Neuron (in vitro differentiated cells): ENCODE data around the gene DAZAP1.
"Not testable (repeated sequence)": the region's sequence is repeated elsewhere in the genome, so short reads cannot be mapped to it uniquely, and the experiment has no call there.

Experiments
- H2AFZ ChIP-seq: one replicate; pipeline ENCODE4 v1.6.1; 2013; ENCODE audit warnings: low read depth, mild to moderate bottlenecking, inconsistent platforms, low read length, moderate library complexity
- H3K27me3 ChIP-seq: one replicate; pipeline ENCODE4 v1.6.1; 2013; ENCODE audit warnings: low read length; ENCODE audit not compliant: insufficient read depth
- H3K36me3 ChIP-seq: one replicate; pipeline ENCODE4 v1.6.1; 2013; ENCODE audit warnings: low read length; ENCODE audit not compliant: insufficient read depth
- H3K4me1 ChIP-seq: one replicate; pipeline ENCODE4 v1.6.1; 2013; ENCODE audit warnings: low read length; ENCODE audit not compliant: insufficient read depth
- H3K4me3 ChIP-seq: 2 replicates; pipeline ENCODE4 v1.5.1; 2013; ENCODE audit warnings: mild to moderate bottlenecking, low read length, moderate library complexity
- H3K9me3 ChIP-seq: one replicate; pipeline ENCODE4 v1.6.1; 2013; ENCODE audit warnings: low read length

DAZAP1 gene

GRCh38 chr19:1469255-1470054 is 62.1 kb downstream of the DAZAP1 start:
- H3K4me1 ChIP-seq, result peaks cover 6% of the 10 kb centered on the region
- H3K36me3 ChIP-seq, result peaks cover 54% of the 10 kb centered on the region
- H3K27me3 ChIP-seq, result no peaks in the 10 kb centered on the region
- no peak overlapping the region for H2AFZ ChIP-seq
- H3K4me3 ChIP-seq, result no peak overlapping the region
- H3K9me3 ChIP-seq, result no peaks in the 10 kb centered on the region

GRCh38 chr19:1470055-1470304 is 62.6 kb downstream of the DAZAP1 start:
- H2AFZ ChIP-seq, result no peak overlapping the region
- H3K36me3 ChIP-seq, result peaks cover 55% of the 10 kb centered on the region
- no peak overlapping the region for H3K4me3 ChIP-seq
- peaks cover 6% of the 10 kb centered on the region for H3K4me1 ChIP-seq
- no peaks in the 10 kb centered on the region for H3K27me3 ChIP-seq
- no peaks in the 10 kb centered on the region for H3K9me3 ChIP-seq

GRCh38 chr19:1470305-1471009 is 63.1 kb downstream of the DAZAP1 start:
- Histone ChIP-seq H3K27me3 (no peaks in the 10 kb centered on the region), H3K4me3 (no peak overlapping the region), H3K4me1 (peaks cover 6% of the 10 kb centered on the region), H3K9me3 (no peaks in the 10 kb centered on the region), H2AFZ (no peak overlapping the region), H3K36me3 (peaks cover 50% of the 10 kb centered on the region)

- H3K4me3 ChIP-seq, result no peak overlapping the region
- peaks cover 6% of the 10 kb centered on the region for H3K4me1 ChIP-seq
- no peaks in the 10 kb centered on the region for H3K27me3 ChIP-seq
- no peaks in the 10 kb centered on the region for H3K9me3 ChIP-seq
- H2AFZ ChIP-seq, result no peak overlapping the region
- peaks cover 47% of the 10 kb centered on the region for H3K36me3 ChIP-seq
Measured at GRCh38 chr19:1471010-1471514, 63.7 kb downstream of the DAZAP1 start.

- H3K4me1 ChIP-seq, result peaks cover 6% of the 10 kb centered on the region
- no peak overlapping the region for H2AFZ ChIP-seq
- peaks cover 47% of the 10 kb centered on the region for H3K36me3 ChIP-seq
- no peak overlapping the region for H3K4me3 ChIP-seq
- no peaks in the 10 kb centered on the region for H3K27me3 ChIP-seq
- no peaks in the 10 kb centered on the region for H3K9me3 ChIP-seq
Measured at GRCh38 chr19:1471515-1472160, 64.3 kb downstream of the DAZAP1 start.

GRCh38 chr19:1472231-1473084 is 65.1 kb downstream of the DAZAP1 start:
- Histone ChIP-seq H3K4me1 (peaks cover 6% of the 10 kb centered on the region), H3K27me3 (no peaks in the 10 kb centered on the region), H2AFZ (no peak overlapping the region), H3K36me3 (peaks cover 47% of the 10 kb centered on the region), H3K9me3 (no peaks in the 10 kb centered on the region), H3K4me3 (no peak overlapping the region)

- peaks cover 11% of the 10 kb centered on the region for H3K4me1 ChIP-seq
- H2AFZ ChIP-seq, result no peak overlapping the region
- no peaks in the 10 kb centered on the region for H3K9me3 ChIP-seq
- no peaks in the 10 kb centered on the region for H3K27me3 ChIP-seq
- peaks cover 41% of the 10 kb centered on the region for H3K36me3 ChIP-seq
- no peak overlapping the region for H3K4me3 ChIP-seq
Measured at GRCh38 chr19:1473085-1473851, 65.9 kb downstream of the DAZAP1 start.

GRCh38 chr19:1474011-1474764 is 66.8 kb downstream of the DAZAP1 start:
- no peaks in the 10 kb centered on the region for H3K27me3 ChIP-seq
- peaks cover 34% of the 10 kb centered on the region for H3K36me3 ChIP-seq
- H2AFZ ChIP-seq, result no peak overlapping the region

GRCh38 chr19:1474765-1475351 is 67.5 kb downstream of the DAZAP1 start:
- no peaks in the 10 kb centered on the region for H3K9me3 ChIP-seq
- peaks cover 14% of the 10 kb centered on the region for H3K4me1 ChIP-seq
- H3K27me3 ChIP-seq, result no peaks in the 10 kb centered on the region

More at GRCh38 chr19:1474011-1474764, 66.8 kb downstream of the DAZAP1 start:
- Histone ChIP-seq H3K4me1 (peaks cover 14% of the 10 kb centered on the region), H3K4me3 (no peak overlapping the region), H3K9me3 (no peaks in the 10 kb centered on the region)

GRCh38 chr19:1475751-1476437 is 68.5 kb downstream of the DAZAP1 start:
- Histone ChIP-seq H3K36me3 (peaks cover 25% of the 10 kb centered on the region), H3K4me1 (peaks cover 14% of the 10 kb centered on the region), H3K9me3 (no peaks in the 10 kb centered on the region), H3K4me3 (no peak overlapping the region), H2AFZ (no peak overlapping the region), H3K27me3 (no peaks in the 10 kb centered on the region)

More at GRCh38 chr19:1474765-1475351, 67.5 kb downstream of the DAZAP1 start:
- H2AFZ ChIP-seq, result no peak overlapping the region
- peaks cover 33% of the 10 kb centered on the region for H3K36me3 ChIP-seq
- H3K4me3 ChIP-seq, result no peak overlapping the region

- not testable (repeated sequence) for H3K27me3 ChIP-seq, H3K9me3 ChIP-seq, H2AFZ ChIP-seq, H3K4me3 ChIP-seq
- Histone ChIP-seq H3K4me1 (peaks cover 13% of the 10 kb centered on the region), H3K36me3 (peaks cover 16% of the 10 kb centered on the region)
Measured at GRCh38 chr19:1477056-1477455, 69.7 kb downstream of the DAZAP1 start.
